Colonic mucosa (tissue), 4 donors: Measurements from ENCODE around the gene ANKRD13B. TPM values are rescaled to one million over a fixed set of nuclear protein-coding genes. Genes with fewer than 3 reads are reported as not detected.
A peak's percentile ranks its signal among the peaks of the same experiment; 100 is the strongest.

ENCODE experiments used
- DNase-seq: peaks from one replicate; pipeline ENCODE4 v3.0.0-alpha.2; 2020
- H3K27ac ChIP-seq: fragments of 200-600 bp; one replicate; pipeline ENCODE4 v1.8.0; 2021
- H3K27me3 ChIP-seq: fragments of 200-600 bp; one replicate; pipeline ENCODE4 v1.8.0; 2021
- H3K36me3 ChIP-seq: fragments of 200-600 bp; one replicate; pipeline ENCODE4 v1.8.0; 2021
- H3K4me1 ChIP-seq: fragments of 200-600 bp; one replicate; pipeline ENCODE4 v1.8.0; 2021; ENCODE audit warnings: mild to moderate bottlenecking
- H3K4me3 ChIP-seq: fragments of 200-600 bp; one replicate; pipeline ENCODE4 v1.8.0; 2021
- H3K9ac ChIP-seq, 2 donors: one replicate each; pipeline ENCODE4 v1.7.0; 2013; ENCODE audit warnings: control low read depth in 2 of 2, low read depth in 2 of 2, low read length in 2 of 2
- H3K9me3 ChIP-seq: fragments of 200-600 bp; one replicate; pipeline ENCODE4 v1.8.0; 2021
- intact Hi-C: fragments of 100-400 bp; cut with DNase I; formaldehyde crosslinking; loops from one replicate; pipeline ENCODE4 v1.14.1; 2022
- total RNA-seq, 2 donors: library from RNA; stranded (reverse); fragmentation: NEBNext Ultra II Directional in 1 of 2; extraction: Animal tissue kit (Norgen Biotek cat#: 25700) in 1 of 2; gene quantifications; one replicate each; pipeline ENCODE4 v1.2.1, GENCODE V29; 2021
- TF ChIP-seq, protein P1 (sequence below): fragments of 200-600 bp; IDR thresholded peaks from one replicate; pipeline ENCODE4 v1.8.0; 2022; ENCODE audit warnings: antibody characterized with exemption, mild to moderate bottlenecking
- donor health status: healthy.
- donor health status: DM: no; HTN: no; CAD: no.
- donor health status: DM: no; HTN: no; CAD: no.

ANKRD13B gene
- total RNA-seq, 2 donors from 2014 or later: 3.1 to 10.2 TPM

DNA sequence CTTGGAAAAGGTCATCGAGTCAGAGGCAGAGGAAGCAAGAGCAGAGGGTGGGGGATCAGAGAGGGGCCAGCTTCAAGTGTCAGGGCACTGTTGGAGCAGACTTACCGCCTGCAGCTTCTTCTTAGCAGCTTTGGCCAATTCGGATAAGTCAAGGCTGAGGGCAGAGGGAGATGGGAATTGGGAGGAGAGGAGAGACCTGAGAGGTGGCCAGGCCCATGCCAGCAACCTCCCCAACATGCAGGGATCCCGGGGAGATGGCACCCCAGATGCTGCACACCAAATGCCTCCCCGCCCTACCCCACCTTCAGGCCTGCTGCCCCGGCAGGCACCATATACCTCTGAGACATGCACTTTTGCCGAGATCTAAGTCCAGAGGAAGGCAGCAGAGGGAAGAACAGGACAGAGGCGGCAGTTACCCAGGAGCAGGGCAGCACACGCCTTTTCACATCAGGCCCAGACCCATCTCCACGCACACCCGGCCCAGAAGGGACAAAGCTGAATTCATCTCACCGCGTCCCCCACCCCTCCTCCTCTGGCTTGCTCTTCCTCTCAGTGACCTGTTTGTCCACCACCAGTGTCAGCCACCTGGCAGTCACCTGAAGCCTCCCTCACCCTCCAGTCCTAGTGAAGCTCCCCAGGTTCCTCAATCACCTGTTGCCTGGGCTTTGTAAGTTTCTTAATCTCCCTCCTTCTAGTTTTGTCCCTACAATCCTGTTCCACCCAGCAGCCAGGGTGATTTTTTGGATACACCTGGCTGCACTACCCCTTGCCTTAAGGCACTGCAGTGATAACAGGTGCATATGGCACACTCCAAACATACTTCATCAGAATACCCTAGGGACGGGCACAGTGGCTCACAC is 14.1 kb upstream of the ANKRD13B start:
- peaks cover 4% of the 10 kb centered on the region for H3K4me1 ChIP-seq

DNA sequence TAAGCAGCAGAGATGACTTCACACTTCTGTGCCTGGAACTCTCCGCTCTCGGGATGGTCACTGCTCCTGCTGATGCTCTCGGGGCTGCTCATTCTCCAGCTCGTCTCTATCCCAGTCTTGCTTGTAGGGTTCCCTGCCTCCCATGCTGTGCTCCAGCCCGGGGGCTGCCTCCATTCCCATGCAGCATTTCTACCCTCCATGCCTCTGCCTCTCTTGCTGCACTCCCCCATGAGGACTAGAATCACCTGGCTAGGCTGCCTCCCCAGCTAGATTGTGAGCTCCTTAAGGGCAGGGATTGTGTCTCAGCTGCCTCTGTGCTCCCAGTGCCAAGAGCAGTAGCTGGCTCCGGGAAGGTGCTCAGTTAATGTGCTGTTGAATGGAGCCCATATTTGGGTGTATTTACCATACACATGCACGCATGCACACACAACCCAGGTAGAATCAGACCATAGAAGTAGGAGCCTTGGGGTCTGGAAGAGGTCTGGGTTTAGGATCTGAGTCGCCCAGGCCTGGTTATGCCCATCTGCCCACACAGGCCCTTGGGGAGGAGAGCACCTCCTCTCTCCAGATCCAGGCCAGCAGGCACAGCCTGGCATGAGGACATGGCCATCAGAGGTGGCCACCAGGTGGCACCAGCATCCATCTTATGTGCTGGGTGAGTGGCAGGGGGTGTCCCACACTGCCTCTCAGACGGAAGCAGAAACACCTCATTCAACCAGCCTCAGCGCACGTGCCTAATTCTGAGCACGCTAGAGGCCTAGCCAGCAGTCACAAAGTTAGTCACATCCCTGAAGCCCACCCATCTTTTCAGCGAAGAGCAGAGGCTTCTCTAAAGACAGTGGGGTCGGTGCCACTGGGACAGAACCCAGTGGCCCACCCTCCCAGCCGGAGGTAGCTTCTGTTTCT is 12.8 kb upstream of the ANKRD13B start:
- H3K9ac ChIP-seq: peak overlapping the region in 1 of 2 donors; percentile 9
- TF ChIP-seq, protein P1, sequence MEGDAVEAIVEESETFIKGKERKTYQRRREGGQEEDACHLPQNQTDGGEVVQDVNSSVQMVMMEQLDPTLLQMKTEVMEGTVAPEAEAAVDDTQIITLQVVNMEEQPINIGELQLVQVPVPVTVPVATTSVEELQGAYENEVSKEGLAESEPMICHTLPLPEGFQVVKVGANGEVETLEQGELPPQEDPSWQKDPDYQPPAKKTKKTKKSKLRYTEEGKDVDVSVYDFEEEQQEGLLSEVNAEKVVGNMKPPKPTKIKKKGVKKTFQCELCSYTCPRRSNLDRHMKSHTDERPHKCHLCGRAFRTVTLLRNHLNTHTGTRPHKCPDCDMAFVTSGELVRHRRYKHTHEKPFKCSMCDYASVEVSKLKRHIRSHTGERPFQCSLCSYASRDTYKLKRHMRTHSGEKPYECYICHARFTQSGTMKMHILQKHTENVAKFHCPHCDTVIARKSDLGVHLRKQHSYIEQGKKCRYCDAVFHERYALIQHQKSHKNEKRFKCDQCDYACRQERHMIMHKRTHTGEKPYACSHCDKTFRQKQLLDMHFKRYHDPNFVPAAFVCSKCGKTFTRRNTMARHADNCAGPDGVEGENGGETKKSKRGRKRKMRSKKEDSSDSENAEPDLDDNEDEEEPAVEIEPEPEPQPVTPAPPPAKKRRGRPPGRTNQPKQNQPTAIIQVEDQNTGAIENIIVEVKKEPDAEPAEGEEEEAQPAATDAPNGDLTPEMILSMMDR: peak; percentile 85
- peaks cover 2% of the 10 kb centered on the region for H3K4me1 ChIP-seq
- no peaks in the 10 kb centered on the region for H3K27me3 ChIP-seq
- H3K9me3 ChIP-seq: no peaks in the 10 kb centered on the region
- DNase-seq: peak; percentile 88
- intact Hi-C loops: loop anchor here (5.0 kb wide), 2 partner anchors 37 to 197 kb away; no protein-coding TSS in a partner anchor
- H3K27ac ChIP-seq: no peak overlapping the region
- peaks cover 6% of the 10 kb centered on the region for H3K36me3 ChIP-seq
- no peak overlapping the region for H3K4me3 ChIP-seq

More for the DNA sequence above, 14.1 kb upstream of the ANKRD13B start:
- intact Hi-C loops: no loop called here
- H3K27me3 ChIP-seq: no peaks in the 10 kb centered on the region
- no peak overlapping the region for H3K4me3 ChIP-seq
- H3K9ac ChIP-seq: no peak overlapping the region
- peaks cover 6% of the 10 kb centered on the region for H3K36me3 ChIP-seq
- TF ChIP-seq, protein P1: no peak
- DNase-seq: no peak
- H3K9me3 ChIP-seq: no peaks in the 10 kb centered on the region
- no peak overlapping the region for H3K27ac ChIP-seq

DNA sequence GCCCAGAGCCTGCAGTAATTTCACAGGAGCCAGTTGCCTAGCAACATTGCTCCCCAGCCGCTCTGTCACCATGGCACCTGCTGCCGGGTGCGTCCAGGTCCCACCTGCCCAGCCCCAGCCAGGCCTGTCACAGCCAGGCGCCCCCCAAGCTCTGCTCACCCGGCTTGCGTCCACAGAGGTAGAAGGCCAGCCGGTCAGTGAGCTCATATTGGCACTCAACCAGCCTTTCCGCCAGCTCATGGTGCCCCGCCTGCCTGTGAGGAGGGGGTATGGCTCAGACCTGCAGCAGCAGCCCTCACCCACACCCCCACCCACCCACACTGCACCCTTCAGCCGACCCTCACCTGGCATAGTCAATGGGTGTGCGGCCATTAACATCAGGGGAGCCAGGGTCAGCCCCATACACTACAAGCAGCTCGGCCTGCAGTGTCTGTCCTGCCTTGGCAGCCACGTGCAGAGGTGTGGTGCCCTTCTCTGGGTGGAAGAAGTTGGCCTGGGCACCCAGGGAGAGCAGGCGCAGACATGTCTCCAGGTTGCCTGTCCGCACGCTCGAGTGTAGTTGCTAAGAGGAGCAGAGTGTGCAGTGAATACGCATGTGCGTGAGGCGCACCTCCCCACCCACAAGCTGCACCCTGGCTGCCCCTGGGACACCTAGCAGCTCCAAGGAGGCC is 11.2 kb upstream of the ANKRD13B start:
- H3K4me3 ChIP-seq: no peak overlapping the region
- peaks cover 6% of the 10 kb centered on the region for H3K4me1 ChIP-seq
- TF ChIP-seq, protein P1: no peak
- no peak overlapping the region for H3K27ac ChIP-seq
- intact Hi-C loops: loop anchor here (5.0 kb wide), 2 partner anchors 36 to 196 kb away; no protein-coding TSS in a partner anchor
- no peaks in the 10 kb centered on the region for H3K36me3 ChIP-seq
- DNase-seq: no peak
- no peaks in the 10 kb centered on the region for H3K9me3 ChIP-seq
- H3K9ac ChIP-seq: no peak overlapping the region
- no peaks in the 10 kb centered on the region for H3K27me3 ChIP-seq

DNA sequence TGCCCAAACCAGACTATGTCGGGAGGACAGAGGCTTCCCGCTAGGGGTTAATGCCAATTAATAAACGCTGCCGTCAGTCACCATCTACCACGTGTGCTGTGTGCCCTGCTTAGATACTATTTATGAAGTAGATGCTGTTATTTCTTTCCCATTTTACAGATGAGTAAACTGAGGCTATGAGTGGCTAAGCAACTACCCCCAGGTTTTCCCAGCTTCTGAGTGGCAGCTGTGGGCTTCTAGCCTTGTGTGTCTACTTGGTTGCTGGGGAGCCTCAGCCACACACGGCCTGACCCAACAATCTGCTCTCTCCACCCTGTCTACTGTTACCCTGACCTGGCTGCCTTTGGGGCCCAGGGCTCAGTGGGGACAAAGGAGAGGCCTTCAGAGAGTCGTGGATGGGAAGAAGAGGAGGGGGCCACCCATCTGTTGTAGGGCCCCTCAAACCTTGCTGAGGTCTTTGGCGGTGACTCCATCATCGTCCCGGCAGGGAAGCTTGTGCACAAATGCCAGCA is 10.6 kb upstream of the ANKRD13B start:
- H3K36me3 ChIP-seq: no peaks in the 10 kb centered on the region
- no peak overlapping the region for H3K4me3 ChIP-seq
- H3K27me3 ChIP-seq: no peaks in the 10 kb centered on the region
- no peak overlapping the region for H3K9ac ChIP-seq
- peaks cover 9% of the 10 kb centered on the region for H3K4me1 ChIP-seq
- H3K27ac ChIP-seq: no peak overlapping the region
- TF ChIP-seq, protein P1: no peak
- DNase-seq: no peak
- no peaks in the 10 kb centered on the region for H3K9me3 ChIP-seq
- intact Hi-C loops: loop anchor here (5.0 kb wide), 2 partner anchors 35 to 195 kb away; no protein-coding TSS in a partner anchor
